T-cell (primary cell): ENCODE data around the gene GOLGA5. TPM values are rescaled to one million over a fixed set of nuclear protein-coding genes. Genes with fewer than 3 reads are reported as not detected.
A peak's percentile ranks its signal among the peaks of the same experiment; 100 is the strongest.
"Not testable (repeated sequence)": the region's sequence is repeated elsewhere in the genome, so short reads cannot be mapped to it uniquely, and the experiment has no call there.

Experiments used
- ATAC-seq, 4 experiments: fragments of 200-7000 bp in 3 of 4; fragments of 150-1000 bp in 1 of 4; cut with Tn5 transposase; replicated peaks in 1 of 4; 1 replicate in 3 of 4; 2 replicates in 1 of 4; pipeline ENCODE4 v1.10.0; 2021; ENCODE audit warnings: moderate library complexity in 3 of 4, mild to moderate bottlenecking in 2 of 4, moderate number of reproducible peaks in 1 of 4
- CTCF ChIA-PET, 2 donors: fragments of 300-600 bp; sonication (Branson Sonifier 250); formaldehyde crosslinking; loops; one replicate each; lab custom pipeline; 2022; ENCODE audit warnings: antibody characterized with exemption in 2 of 2; lab: Charles Lee
- POLR2A ChIA-PET, 2 donors: fragments of 300-600 bp; sonication (Branson Sonifier 250); formaldehyde crosslinking; loops; one replicate each; lab custom pipeline; 2022; ENCODE audit warnings: antibody characterized with exemption in 2 of 2; lab: Charles Lee
- DNase-seq, 35 experiments: peaks; one replicate each; pipeline versions ENCODE4 v3.0.0 to v3.0.0-alpha.2; 2013 to 2023
- H3K27ac ChIP-seq: one replicate; pipeline ENCODE4 v1.5.1; 2013; ENCODE audit warnings: low read length
- H3K27me3 ChIP-seq, 2 experiments: replicated peaks in 1 of 2; 1 replicate in 1 of 2; 2 replicates in 1 of 2; pipeline versions ENCODE4 v1.6.1 to v1.7.0; 2013; ENCODE audit warnings: low read length in 1 of 2, mixed read lengths in 1 of 2; ENCODE audit not compliant: control insufficient read depth in 2 of 2, insufficient read depth in 2 of 2; ENCODE audit errors: extremely low read depth in 1 of 2
- H3K36me3 ChIP-seq, 2 donors: 1 replicate in 1 of 2; 2 replicates in 1 of 2; pipeline versions ENCODE4 v1.6.1 to v1.7.0; 2013; ENCODE audit warnings: low read length in 1 of 2; ENCODE audit not compliant: control insufficient read depth in 2 of 2, insufficient read depth in 1 of 2; ENCODE audit errors: extremely low read depth in 1 of 2
- H3K4me1 ChIP-seq, 2 experiments: 1 replicate in 1 of 2; 2 replicates in 1 of 2; pipeline versions ENCODE4 v1.6.1 to v1.7.0; 2013; ENCODE audit warnings: low read length in 2 of 2, mixed read lengths in 1 of 2; ENCODE audit not compliant: insufficient read depth in 2 of 2, control insufficient read depth in 1 of 2; ENCODE audit errors: extremely low read depth in 1 of 2
- H3K4me3 ChIP-seq, 2 donors: 1 replicate in 1 of 2; 2 replicates in 1 of 2; pipeline versions ENCODE4 v1.5.1 to v1.7.0; 2013; ENCODE audit warnings: mild to moderate bottlenecking in 2 of 2, low read length in 1 of 2, moderate library complexity in 1 of 2; ENCODE audit not compliant: control insufficient read depth in 1 of 2; ENCODE audit errors: extremely low read depth in 1 of 2
- H3K9me3 ChIP-seq: 2 replicates; pipeline ENCODE4 v1.7.0; 2013
- H3K27ac Mint-ChIP-seq, 2 donors: one replicate each; pipeline ENCODE4 v1.8.0; 2020 to 2021; ENCODE audit warnings: mild to moderate bottlenecking in 2 of 2, mixed read lengths in 2 of 2
- H3K27me3 Mint-ChIP-seq, 2 donors: one replicate each; pipeline ENCODE4 v1.8.0; 2021 to 2022; ENCODE audit warnings: mixed read lengths in 2 of 2
- H3K36me3 Mint-ChIP-seq: one replicate; pipeline ENCODE4 v1.8.0; 2021; ENCODE audit warnings: mixed read lengths
- H3K4me1 Mint-ChIP-seq, 3 donors: one replicate each; pipeline ENCODE4 v1.8.0; 2020 to 2022; ENCODE audit warnings: mixed read lengths in 3 of 3, mild to moderate bottlenecking in 1 of 3
- H3K4me3 Mint-ChIP-seq, 3 donors: one replicate each; pipeline ENCODE4 v1.8.0; 2020 to 2022; ENCODE audit warnings: mild to moderate bottlenecking in 3 of 3, mixed read lengths in 3 of 3, moderate library complexity in 3 of 3
- H3K9me3 Mint-ChIP-seq, 3 donors: one replicate each; pipeline ENCODE4 v1.8.0; 2020 to 2022; ENCODE audit warnings: mixed read lengths in 3 of 3
- WGBS: methylation state at CpG from one replicate; pipeline ENCODE4 v1.1.5; 2013; ENCODE audit warnings: missing lambda C conversion rate; ENCODE audit not compliant: insufficient coverage; 5-methylcytosine and 5-hydroxymethylcytosine counted together
- total RNA-seq, 35 experiments: library from RNA in 6 of 35; stranded (reverse) in 6 of 35; fragments of 120-200 nt in 1 of 35; gene quantifications; one replicate each; pipeline versions ENCODE4 v1.2.1 to v1.2.4 and lab custom pipeline; 2013 to 2026

GOLGA5 gene
- total RNA-seq, 5 donors from 2014 or later (not counting 1 experiment from before 2014, with no cell fraction given), result 14.1 to 24.3 (median 21.5) TPM

- peaks cover 11% of the 10 kb centered on the region for H3K36me3 Mint-ChIP-seq
- CTCF ChIA-PET, result interaction anchor here (0.6 to 1.1 kb wide), 2 partner anchors 107 to 1731 kb away, joined by 4 to 6 read pairs; no protein-coding TSS in a partner anchor
Measured at GRCh38 chr14:92847749-92848148, 53.6 kb downstream of the GOLGA5 start.

DNA sequence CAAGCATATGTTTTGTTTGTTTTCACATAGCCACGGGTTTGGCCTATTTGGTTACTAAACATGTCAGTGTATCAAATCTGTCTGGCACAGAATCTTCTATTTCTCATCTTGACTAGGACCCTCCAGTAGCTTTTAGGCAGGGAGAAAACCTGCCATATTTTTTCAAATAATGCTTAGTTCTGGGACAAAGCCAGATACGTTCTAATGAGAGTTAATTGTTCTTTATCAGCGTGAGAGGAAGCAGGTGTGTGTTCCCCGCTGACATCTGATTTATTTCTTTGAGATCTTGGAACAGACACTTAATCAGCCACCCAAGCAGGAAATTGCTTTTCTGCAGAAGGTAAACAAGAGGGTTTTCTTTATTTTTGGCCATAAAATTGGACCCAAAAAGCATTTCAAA, 54.8 kb downstream of the GOLGA5 start:
- peak overlapping the region; percentile 74 to 83 for H3K27ac Mint-ChIP-seq
- H3K36me3 Mint-ChIP-seq, result peaks cover 12% of the 10 kb centered on the region
- no peaks in the 10 kb centered on the region for H3K9me3 ChIP-seq
- no peak overlapping the region for H3K27ac ChIP-seq
- no peak overlapping the region for H3K4me3 ChIP-seq
- H3K27me3 ChIP-seq, result no peaks in the 10 kb centered on the region
- ATAC-seq (no peak), DNase-seq (no peak)
- CTCF ChIA-PET, result no interaction called here
- H3K27me3 Mint-ChIP-seq, result peaks cover 0 to 2% of the 10 kb centered on the region in 2 donors
- peaks cover 1 to 12% (median 3%) of the 10 kb centered on the region in 3 donors for H3K9me3 Mint-ChIP-seq
- POLR2A ChIA-PET, result no interaction called here
- H3K4me3 Mint-ChIP-seq, result no peak overlapping the region
- H3K4me1 Mint-ChIP-seq, result peaks cover 29 to 66% (median 59%) of the 10 kb centered on the region in 3 donors
- H3K4me1 ChIP-seq, result peaks cover 11 to 45% of the 10 kb centered on the region in 2 experiments
- no peaks in the 10 kb centered on the region for H3K36me3 ChIP-seq
- 40% methylated on average over 1 of the region's 4 CpGs for WGBS

More at GRCh38 chr14:92847749-92848148, 53.6 kb downstream of the GOLGA5 start:
- Histone ChIP-seq H3K27me3 (no peaks in the 10 kb centered on the region), H3K4me1 (peaks cover 11 to 37% of the 10 kb centered on the region in 2 experiments), H3K27ac (no peak overlapping the region), H3K9me3 (no peaks in the 10 kb centered on the region), H3K36me3 (no peaks in the 10 kb centered on the region), H3K4me3 (no peak overlapping the region)
- WGBS, result no CpG with 5 or more reads among the region's 2 CpGs
- Mint-ChIP-seq H3K27ac (peak overlapping the region; percentile 58 to 81), H3K4me3 (peak overlapping the region in 1 of 3 donors; percentile 15), H3K9me3 (peaks cover 0 to 11% (median 3%) of the 10 kb centered on the region in 3 donors), H3K4me1 (peaks cover 29 to 56% (median 49%) of the 10 kb centered on the region in 3 donors), H3K27me3 (no peaks in the 10 kb centered on the region)
- ATAC-seq (no peak), DNase-seq (no peak)
- POLR2A ChIA-PET, result interaction anchor here (0.6 to 0.7 kb wide), 3 partner anchors 26 to 114 kb away, joined by 3 to 7 read pairs (median 3); no protein-coding TSS in a partner anchor

GRCh38 chr14:92850492-92850891, 56.4 kb downstream of the GOLGA5 start:
- no peak overlapping the region for H3K4me3 Mint-ChIP-seq
- H3K27ac ChIP-seq, result no peak overlapping the region
- H3K4me1 Mint-ChIP-seq, result peaks cover 29 to 66% (median 59%) of the 10 kb centered on the region in 3 donors

GRCh38 chr14:92853136-92853535, 59.0 kb downstream of the GOLGA5 start:
- Mint-ChIP-seq H3K36me3 (peaks cover 12% of the 10 kb centered on the region), H3K9me3 (peaks cover 6 to 18% (median 13%) of the 10 kb centered on the region in 3 donors), H3K4me1 (peaks cover 10 to 43% (median 37%) of the 10 kb centered on the region in 3 donors), H3K27ac (peak overlapping the region in 1 of 2 donors; percentile 43), H3K4me3 (peak overlapping the region in 1 of 3 donors; percentile 1)
- POLR2A ChIA-PET, H3K9me3 ChIP-seq, H3K27ac ChIP-seq, H3K36me3 ChIP-seq, CTCF ChIA-PET, ATAC-seq, H3K27me3 ChIP-seq, H3K4me3 ChIP-seq, H3K27me3 Mint-ChIP-seq: not testable (repeated sequence)
- peaks cover 3 to 29% of the 10 kb centered on the region in 2 experiments for H3K4me1 ChIP-seq
- peak in 31 of 35 experiments; percentile 5 to 48 (median 29) for DNase-seq
- WGBS, result 50% methylated on average over 5 of the region's 8 CpGs

More at GRCh38 chr14:92850492-92850891, 56.4 kb downstream of the GOLGA5 start:
- DNase-seq (no peak), ATAC-seq (no peak)
- no peak overlapping the region for H3K4me3 ChIP-seq
- ChIA-PET CTCF (no interaction called here), POLR2A (no interaction called here)
- peaks cover 0 to 2% of the 10 kb centered on the region in 2 donors for H3K27me3 Mint-ChIP-seq
- no peaks in the 10 kb centered on the region for H3K9me3 ChIP-seq
- peaks cover 12% of the 10 kb centered on the region for H3K36me3 Mint-ChIP-seq
- peak overlapping the region; percentile 64 to 67 for H3K27ac Mint-ChIP-seq
- WGBS, result 90% methylated on average over 2 of the region's 2 CpGs
- H3K4me1 ChIP-seq, result peaks cover 11 to 45% of the 10 kb centered on the region in 2 experiments
- no peaks in the 10 kb centered on the region for H3K27me3 ChIP-seq
- peaks cover 6 to 19% (median 8%) of the 10 kb centered on the region in 3 donors for H3K9me3 Mint-ChIP-seq
- no peaks in the 10 kb centered on the region for H3K36me3 ChIP-seq

DNA sequence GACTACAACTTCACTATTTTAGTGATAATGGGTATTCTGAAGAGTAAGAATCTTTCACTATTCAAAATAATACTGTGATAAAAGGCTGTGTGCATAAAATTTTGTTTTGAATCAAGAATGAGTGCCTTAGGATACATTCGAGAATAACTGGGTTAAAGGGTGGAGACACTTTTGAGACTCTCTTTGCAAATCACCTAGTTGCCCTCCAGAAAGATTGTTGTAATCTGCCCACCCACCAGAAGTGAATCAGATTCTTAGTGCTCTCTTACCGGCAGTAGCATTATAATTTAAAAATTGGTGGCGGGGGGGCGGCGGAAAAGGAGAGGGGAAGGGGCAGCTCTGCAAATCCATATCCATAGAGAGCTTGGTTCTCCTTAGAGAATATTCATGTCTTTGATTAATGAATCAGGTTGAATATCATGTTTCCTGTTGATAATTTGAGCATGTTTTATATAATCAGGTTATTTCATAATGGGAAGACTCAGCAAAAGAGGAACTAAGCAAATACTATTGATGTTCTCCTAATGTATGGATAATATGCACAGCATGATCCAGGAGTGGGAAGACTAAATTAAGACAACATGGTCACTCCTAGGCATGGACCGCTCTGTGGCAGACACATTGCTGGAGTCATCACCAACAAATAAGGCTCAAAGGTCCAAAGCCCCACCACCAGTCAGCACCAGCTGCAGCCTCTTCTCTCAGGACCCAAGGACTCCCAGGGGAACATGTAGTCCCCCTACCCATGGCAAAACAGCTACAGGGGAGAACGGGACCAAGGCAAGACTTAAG, 66.1 kb downstream of the GOLGA5 start:
- no peak overlapping the region for H3K27ac Mint-ChIP-seq
- H3K4me3 Mint-ChIP-seq, result no peak overlapping the region
- H3K4me3 ChIP-seq, result no peak overlapping the region
- CTCF ChIA-PET, result no interaction called here
- no peak for DNase-seq
- H3K9me3 ChIP-seq, result no peaks in the 10 kb centered on the region
- H3K27ac ChIP-seq, result no peak overlapping the region
- no peaks in the 10 kb centered on the region for H3K36me3 Mint-ChIP-seq
- no peaks in the 10 kb centered on the region for H3K27me3 Mint-ChIP-seq
- peaks cover 0 to 8% of the 10 kb centered on the region in 2 experiments for H3K27me3 ChIP-seq
- H3K36me3 ChIP-seq, result no peaks in the 10 kb centered on the region
- POLR2A ChIA-PET, result interaction anchor here in 1 of 2 donors (0.6 kb wide), 1 partner anchor 505 kb away, joined by 3 read pairs; no protein-coding TSS in a partner anchor
- no peak for ATAC-seq
- 100% methylated on average over 2 of the region's 7 CpGs for WGBS
- no peaks in the 10 kb centered on the region for H3K4me1 Mint-ChIP-seq
- no peaks in the 10 kb centered on the region for H3K4me1 ChIP-seq
- H3K9me3 Mint-ChIP-seq, result peaks cover 0 to 8% (median 7%) of the 10 kb centered on the region in 3 donors

- Histone ChIP-seq H3K27ac (no peak overlapping the region), H3K36me3 (no peaks in the 10 kb centered on the region), H3K9me3 (no peaks in the 10 kb centered on the region), H3K4me1 (no peaks in the 10 kb centered on the region), H3K27me3 (peaks cover 0 to 16% of the 10 kb centered on the region in 2 experiments), H3K4me3 (no peak overlapping the region)
- 96% methylated on average over 3 of the region's 7 CpGs for WGBS
- Mint-ChIP-seq H3K4me1 (no peaks in the 10 kb centered on the region), H3K27me3 (peaks cover 0 to 3% of the 10 kb centered on the region in 2 donors), H3K9me3 (peaks cover 0 to 7% (median 2%) of the 10 kb centered on the region in 3 donors), H3K36me3 (no peaks in the 10 kb centered on the region), H3K4me3 (no peak overlapping the region), H3K27ac (no peak overlapping the region)
- DNase-seq (no peak), ATAC-seq (no peak)
- CTCF ChIA-PET, result no interaction called here
- POLR2A ChIA-PET, result no interaction called here
Measured at GRCh38 chr14:92861856-92862745, 68.0 kb downstream of the GOLGA5 start.
